ENCODE results near the gene VAV3.

DNA sequence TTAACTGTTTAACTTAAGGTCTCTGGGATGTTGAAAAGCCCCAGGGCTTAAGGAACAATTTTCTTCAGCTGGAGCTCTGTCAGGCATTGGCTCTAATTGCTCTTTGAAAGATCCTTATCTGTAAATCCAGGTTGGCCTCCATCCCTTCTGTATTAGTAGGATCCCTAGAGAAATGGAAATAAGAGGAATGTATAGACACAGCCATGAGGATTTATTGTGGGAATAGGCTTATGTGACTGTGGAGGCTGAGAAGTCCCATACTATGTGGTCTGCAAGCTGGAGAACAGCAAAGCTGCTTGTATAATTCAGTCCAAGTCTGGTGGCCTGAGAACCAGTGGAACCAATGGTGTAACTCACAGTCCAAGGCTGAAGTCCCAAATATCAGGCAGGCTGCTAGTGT is 47.6 kb upstream of the VAV3 start:
- no peak for TF ChIP-seq ZBTB33 (CRISPR knock-in tag; IDR thresholded peaks at IDR 0.05)
- no peak for TF ChIP-seq ZNF850 (CRISPR knock-in tag; conservative IDR thresholded peaks at IDR 0.05)
- no peak for TF ChIP-seq ZNF260 (CRISPR knock-in tag; IDR thresholded peaks at IDR 0.05; ENCODE audit: borderline replicate concordance, low read depth)
